GM18505 (cell line): ENCODE data around the gene TYW5.

ENCODE experiments used
- ATAC-seq: cut with Tn5 transposase; IDR thresholded peaks from one replicate; pipeline ENCODE4 v1.9.1; 2021; ENCODE audit not compliant: unreplicated experiment
- POLR2A ChIP-seq: IDR thresholded peaks from 4 replicates; pipeline ENCODE4 v1.6.1; 2011; ENCODE audit warnings: borderline replicate concordance; ENCODE audit not compliant: insufficient read depth, insufficient read length; ENCODE audit errors: extremely low read depth

Gene TYW5

DNA sequence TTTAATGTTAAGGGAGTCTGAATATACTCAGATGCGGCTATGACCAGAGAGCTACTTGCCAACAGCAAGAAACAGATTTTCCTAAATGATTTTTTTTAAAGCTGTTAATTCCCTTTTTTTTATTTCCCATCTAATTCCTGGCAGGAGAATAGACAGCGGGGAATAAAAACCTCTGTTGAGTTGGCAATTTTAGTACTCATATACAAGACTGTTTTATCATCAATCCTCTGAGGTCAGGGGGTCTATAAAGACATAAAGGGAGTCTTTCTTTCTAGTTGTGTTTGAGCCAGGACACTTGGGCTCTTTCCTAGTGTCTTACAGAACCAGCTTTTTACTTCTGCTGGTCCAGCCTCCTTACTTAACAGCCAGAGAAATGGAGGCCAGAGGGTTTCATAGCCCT, 29.5 kb upstream of the TYW5 start:
- no peak for ATAC-seq
- TF ChIP-seq POLR2A = no peak

DNA sequence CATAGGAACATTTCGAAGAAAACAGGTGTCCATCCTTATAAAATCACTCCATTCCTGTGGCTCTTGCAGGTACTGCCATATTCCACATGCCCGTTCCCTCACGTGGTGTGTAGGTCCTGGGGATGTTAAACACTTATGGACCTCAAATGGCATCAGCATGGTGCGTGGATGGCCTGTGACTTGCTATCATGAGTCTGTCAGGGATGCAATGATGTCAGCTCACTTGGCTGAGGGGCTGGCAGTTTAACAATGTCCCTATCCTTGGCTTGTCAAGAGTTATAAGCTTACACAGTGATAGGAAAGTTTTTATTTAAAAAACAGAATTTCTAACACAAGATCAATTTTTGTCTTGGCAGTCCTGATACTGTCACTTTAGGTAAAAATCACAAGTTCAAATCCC, 28.9 kb upstream of the TYW5 start:
- TF ChIP-seq POLR2A = no peak
- ATAC-seq = no peak

GRCh38 chr2:199983534-199983933, 28.2 kb upstream of the TYW5 start:
- no peak for ATAC-seq
- no peak for TF ChIP-seq POLR2A

GRCh38 chr2:199982126-199982843, 27.0 kb upstream of the TYW5 start:
- TF ChIP-seq POLR2A = no peak
- ATAC-seq = no peak

GRCh38 chr2:199979832-199980628, 24.7 kb upstream of the TYW5 start:
- no peak for TF ChIP-seq POLR2A
- no peak for ATAC-seq

DNA sequence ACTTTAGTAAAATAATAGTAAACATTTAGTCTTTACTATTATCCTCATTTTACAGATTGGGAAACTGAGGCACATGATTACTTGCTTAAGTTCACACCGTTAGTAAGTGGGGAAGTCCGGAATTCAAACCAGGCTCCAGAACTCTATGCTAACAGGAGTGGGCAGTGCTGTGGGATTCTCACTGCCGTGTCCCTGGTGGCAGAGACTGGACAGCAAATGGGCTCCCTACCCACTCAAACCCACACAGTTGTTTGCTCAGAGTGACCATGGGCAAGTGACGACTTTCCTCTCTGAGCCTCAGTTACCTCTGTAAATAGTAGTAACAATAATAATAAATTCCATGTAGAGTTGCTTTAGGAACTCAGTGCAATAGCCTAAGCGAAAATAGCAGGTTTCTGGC, 24.1 kb upstream of the TYW5 start:
- ATAC-seq = no peak
- no peak for TF ChIP-seq POLR2A

DNA sequence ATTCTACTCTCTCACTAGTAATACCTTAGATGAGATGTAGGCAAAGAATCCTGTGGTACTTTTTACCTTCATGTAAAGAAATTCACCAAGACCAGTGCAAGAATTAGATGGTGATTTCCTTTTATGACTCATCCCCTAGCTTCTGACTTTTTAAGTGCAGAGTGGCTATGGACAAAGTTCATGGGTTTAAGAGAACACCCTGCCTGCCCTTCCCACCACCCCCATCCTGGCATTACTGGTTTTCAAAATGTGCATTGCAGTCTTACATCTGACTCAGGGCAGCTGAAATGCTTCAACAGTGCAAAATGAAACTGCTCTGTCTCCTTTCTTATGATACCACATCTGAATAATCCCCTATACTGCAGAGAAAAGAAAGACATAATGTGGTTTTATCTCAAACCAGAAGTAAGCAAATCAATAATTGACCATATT, 22.7 kb upstream of the TYW5 start:
- peak; percentile 66 for ATAC-seq
- TF ChIP-seq POLR2A = no peak

- TF ChIP-seq POLR2A = no peak
- no peak for ATAC-seq
These were observed 20.1 kb upstream of the TYW5 start for GRCh38 chr2:199975273-199975895.

DNA sequence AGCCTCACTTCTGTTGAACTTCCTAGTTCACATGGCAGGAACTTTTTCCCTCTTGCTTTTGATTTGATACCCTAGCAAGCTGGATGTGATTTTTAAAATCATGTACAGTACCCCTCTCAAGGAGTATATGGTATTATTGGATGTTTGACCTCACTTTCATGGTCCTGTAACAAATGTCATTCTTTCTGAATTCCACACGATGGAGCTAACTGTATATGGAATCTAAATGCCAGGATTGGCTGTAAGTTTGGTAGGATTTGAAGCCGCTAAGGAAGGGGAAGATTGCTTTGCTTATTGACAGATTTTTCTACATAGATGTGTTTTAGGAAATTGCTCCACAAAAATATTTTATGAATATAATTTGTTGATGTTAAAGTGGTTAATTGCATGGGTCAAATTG, 18.4 kb upstream of the TYW5 start:
- no peak for ATAC-seq
- no peak for TF ChIP-seq POLR2A

- TF ChIP-seq POLR2A = no peak
- no peak for ATAC-seq
These were observed 16.9 kb upstream of the TYW5 start for GRCh38 chr2:199972088-199972626.

- no peak for TF ChIP-seq POLR2A
- no peak for ATAC-seq
These were observed 12.8 kb upstream of the TYW5 start for GRCh38 chr2:199968126-199968525.

GRCh38 chr2:199966976-199967375, 11.7 kb upstream of the TYW5 start:
- ATAC-seq = no peak
- TF ChIP-seq POLR2A = no peak

DNA sequence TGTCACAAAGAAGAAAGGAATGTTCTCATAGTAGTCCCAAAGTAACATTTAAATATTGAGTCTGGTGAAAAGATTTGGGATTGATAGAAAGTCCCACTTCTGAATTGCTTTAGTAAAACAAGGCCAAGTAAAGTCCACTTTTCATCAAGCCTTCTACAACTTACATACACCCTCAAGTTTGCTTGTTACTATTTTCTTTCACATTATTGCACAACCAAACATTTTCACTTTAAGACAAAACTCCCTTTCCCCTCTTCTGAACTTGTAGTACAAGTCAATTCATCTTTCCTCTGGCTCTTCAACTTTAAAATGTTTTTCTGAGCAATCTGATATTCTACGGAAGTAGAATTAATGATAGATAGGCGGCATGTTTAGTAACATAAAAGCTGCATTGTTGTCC, 11.1 kb upstream of the TYW5 start:
- no peak for ATAC-seq
- no peak for TF ChIP-seq POLR2A
